Spleen (tissue), 7 donors: ENCODE results near the gene APCDD1L.

Experiments used
- POLR2A ChIP-seq, 3 donors: fragments of 450-650 bp; IDR thresholded peaks; one replicate each; pipeline ENCODE4 v1.5.1; 2017; ENCODE audit warnings: antibody characterized with exemption in 3 of 3, mild to moderate bottlenecking in 1 of 3
- POLR2AphosphoS5 ChIP-seq, 3 donors: sonication (generic); formaldehyde crosslinking; IDR thresholded peaks; one replicate each; pipeline ENCODE4 v1.5.1; 2017; ENCODE audit warnings: antibody characterized with exemption in 3 of 3
- TF ChIP-seq, protein P1 (sequence below), 11 experiments: fragments of 200-600 bp in 7 of 11; fragments of 450-650 bp in 4 of 11; sonication (generic) in 4 of 11; IDR thresholded peaks in 8 of 11; conservative IDR thresholded peaks in 3 of 11; 1 replicate in 7 of 11; 2 replicates in 4 of 11; pipeline versions ENCODE4 v1.4.0 to v1.8.0; 2016 to 2021; ENCODE audit warnings: antibody characterized with exemption in 11 of 11, inconsistent platforms in 4 of 11, mild to moderate bottlenecking in 1 of 11
- donor health status: DM: no; HTN: no; CAD: no; lungs with moderate emphysema.
- donor health status: DM: no; HTN: no; CAD: no.
- donor health status: DM: no; HTN: no; CAD: no.

DNA sequence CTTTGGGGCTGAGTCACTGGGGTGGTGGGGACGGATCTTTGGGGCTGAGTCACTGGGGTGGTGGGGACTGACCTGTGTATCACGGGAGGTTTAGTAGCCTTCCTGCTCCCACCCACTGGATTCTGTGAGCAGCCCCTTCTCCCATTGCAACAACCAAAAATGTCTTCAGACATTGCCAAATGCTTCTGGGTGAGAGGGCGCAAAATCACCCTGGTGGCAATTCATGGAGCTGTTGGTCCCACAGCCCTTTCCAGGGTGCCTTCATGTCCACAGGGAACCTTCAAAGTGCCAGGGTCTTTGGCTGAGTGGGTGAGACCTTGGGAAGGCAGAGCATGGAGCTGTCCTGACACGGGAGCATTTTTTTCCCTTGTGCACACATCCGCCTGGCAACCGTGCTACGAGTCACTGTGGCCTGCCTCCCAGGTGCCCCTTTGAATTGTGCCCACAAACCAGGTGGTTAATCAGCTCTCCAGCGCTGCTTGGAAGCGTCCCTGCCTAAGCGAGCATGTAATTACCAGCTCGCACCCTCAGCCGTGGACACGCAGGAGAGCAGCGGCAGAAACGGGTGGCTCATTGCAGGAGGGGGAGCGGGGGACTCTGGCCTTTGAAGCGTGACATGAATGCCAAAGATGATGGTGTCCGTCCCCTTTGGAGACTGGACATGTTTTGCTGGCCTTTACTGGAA is 27.4 kb upstream of the APCDD1L start:
- TF ChIP-seq, protein P1, sequence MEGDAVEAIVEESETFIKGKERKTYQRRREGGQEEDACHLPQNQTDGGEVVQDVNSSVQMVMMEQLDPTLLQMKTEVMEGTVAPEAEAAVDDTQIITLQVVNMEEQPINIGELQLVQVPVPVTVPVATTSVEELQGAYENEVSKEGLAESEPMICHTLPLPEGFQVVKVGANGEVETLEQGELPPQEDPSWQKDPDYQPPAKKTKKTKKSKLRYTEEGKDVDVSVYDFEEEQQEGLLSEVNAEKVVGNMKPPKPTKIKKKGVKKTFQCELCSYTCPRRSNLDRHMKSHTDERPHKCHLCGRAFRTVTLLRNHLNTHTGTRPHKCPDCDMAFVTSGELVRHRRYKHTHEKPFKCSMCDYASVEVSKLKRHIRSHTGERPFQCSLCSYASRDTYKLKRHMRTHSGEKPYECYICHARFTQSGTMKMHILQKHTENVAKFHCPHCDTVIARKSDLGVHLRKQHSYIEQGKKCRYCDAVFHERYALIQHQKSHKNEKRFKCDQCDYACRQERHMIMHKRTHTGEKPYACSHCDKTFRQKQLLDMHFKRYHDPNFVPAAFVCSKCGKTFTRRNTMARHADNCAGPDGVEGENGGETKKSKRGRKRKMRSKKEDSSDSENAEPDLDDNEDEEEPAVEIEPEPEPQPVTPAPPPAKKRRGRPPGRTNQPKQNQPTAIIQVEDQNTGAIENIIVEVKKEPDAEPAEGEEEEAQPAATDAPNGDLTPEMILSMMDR (IDR thresholded peaks at IDR 0.05 in 8 of 11, conservative IDR thresholded peaks at IDR 0.05 in 3 of 11), result no peak
- no peak for TF ChIP-seq POLR2A (IDR thresholded peaks at IDR 0.05)
- TF ChIP-seq POLR2AphosphoS5 (IDR thresholded peaks at IDR 0.05), result no peak
